Mucosa of descending colon (tissue), 3 donors: ENCODE data around the gene MVB12B. TPM values are rescaled to one million over a fixed set of nuclear protein-coding genes. Genes with fewer than 3 reads are reported as not detected.

Experiments
- ATAC-seq: fragments of 200-7000 bp; cut with Tn5 transposase; one replicate; pipeline ENCODE4 v1.9.1; 2020; ENCODE audit warnings: mild to moderate bottlenecking, moderate library complexity
- DNase-seq, 3 donors: peaks; one replicate each; pipeline ENCODE4 v3.0.0-alpha.2; 2020
- H3K36me3 ChIP-seq: fragments of 200-600 bp; one replicate; pipeline ENCODE4 v1.8.0; 2021; ENCODE audit warnings: low read depth, mild to moderate bottlenecking
- H3K4me1 ChIP-seq: fragments of 200-600 bp; one replicate; pipeline ENCODE4 v1.8.0; 2021; ENCODE audit warnings: low read depth, mild to moderate bottlenecking
- H3K4me3 ChIP-seq: fragments of 200-600 bp; one replicate; pipeline ENCODE4 v1.8.0; 2021; ENCODE audit warnings: mild to moderate bottlenecking
- H3K9me3 ChIP-seq: fragments of 200-600 bp; one replicate; pipeline ENCODE4 v1.8.0; 2021; ENCODE audit warnings: mild to moderate bottlenecking
- CTCF ChIP-seq: fragments of 200-600 bp; IDR thresholded peaks from one replicate; pipeline ENCODE4 v1.8.0; 2022; ENCODE audit warnings: antibody characterized with exemption, mild to moderate bottlenecking
- intact Hi-C, 2 donors: fragments of 100-400 bp; cut with DNase I in 1 of 2; cut with micrococcal nuclease in 1 of 2; formaldehyde crosslinking; loops; one replicate each; pipeline versions ENCODE4 v1.11.0 to v1.11.1; 2022; cut with DNase I, micrococcal nuclease
- total RNA-seq, 3 donors: library from RNA; stranded (reverse); fragmentation: NEBNext Ultra II Directional in 2 of 3; extraction: Animal tissue kit (Norgen Biotek cat#: 25700) in 2 of 3; gene quantifications; one replicate each; pipeline versions ENCODE4 v1.2.1 to v1.2.4, GENCODE V29; 2021 to 2023
- donor health status: DM: no; HTN: no; CAD: no; lungs with moderate emphysema.
- donor health status: DM: no; HTN: no; CAD: no.
- donor health status: DM: no; HTN: yes; CAD: no.

MVB12B gene
- total RNA-seq, 3 donors from 2014 or later: 16.8 to 26.4 (median 21.6) TPM

- no peaks in the 10 kb centered on the region for H3K4me1 ChIP-seq
- H3K9me3 ChIP-seq: no peaks in the 10 kb centered on the region
- no peaks in the 10 kb centered on the region for H3K36me3 ChIP-seq
- no peak overlapping the region for H3K4me3 ChIP-seq
- intact Hi-C loops: no loop called here
- DNase-seq (no peak), ATAC-seq (no peak)
- TF ChIP-seq CTCF: no peak
These were observed 110.1 kb downstream of the MVB12B start for GRCh38 chr9:126436545-126437267.

- no peak for TF ChIP-seq CTCF
- intact Hi-C loops: no loop called here
- no peaks in the 10 kb centered on the region for H3K4me1 ChIP-seq
- no peak for ATAC-seq
- no peaks in the 10 kb centered on the region for H3K9me3 ChIP-seq
- no peak for DNase-seq
- no peaks in the 10 kb centered on the region for H3K36me3 ChIP-seq
- H3K4me3 ChIP-seq: no peak overlapping the region
These were observed 110.6 kb downstream of the MVB12B start for GRCh38 chr9:126437268-126437666.

GRCh38 chr9:126437701-126438100 is 111.1 kb downstream of the MVB12B start:
- no peak overlapping the region for H3K4me3 ChIP-seq
- TF ChIP-seq CTCF: no peak
- H3K36me3 ChIP-seq: no peaks in the 10 kb centered on the region
- intact Hi-C loops: no loop called here
- no peaks in the 10 kb centered on the region for H3K4me1 ChIP-seq
- no peaks in the 10 kb centered on the region for H3K9me3 ChIP-seq
- ATAC-seq (no peak), DNase-seq (no peak)

- intact Hi-C loops: no loop called here
- Histone ChIP-seq H3K4me1 (no peaks in the 10 kb centered on the region), H3K9me3 (no peaks in the 10 kb centered on the region), H3K4me3 (no peak overlapping the region), H3K36me3 (no peaks in the 10 kb centered on the region)
- DNase-seq: no peak
- TF ChIP-seq CTCF: no peak
- ATAC-seq: no peak
These were observed 112.2 kb downstream of the MVB12B start for GRCh38 chr9:126438741-126439401.

- TF ChIP-seq CTCF: no peak
- ATAC-seq (no peak), DNase-seq (no peak)
- Histone ChIP-seq H3K9me3 (no peaks in the 10 kb centered on the region), H3K4me3 (no peak overlapping the region), H3K4me1 (no peaks in the 10 kb centered on the region), H3K36me3 (no peaks in the 10 kb centered on the region)
- intact Hi-C loops: no loop called here
These were observed 112.8 kb downstream of the MVB12B start for GRCh38 chr9:126439402-126439765.
